ENCODE data around the gene CTBP2.
A peak's percentile ranks its signal among the peaks of the same experiment; 100 is the strongest.

Gene CTBP2

DNA sequence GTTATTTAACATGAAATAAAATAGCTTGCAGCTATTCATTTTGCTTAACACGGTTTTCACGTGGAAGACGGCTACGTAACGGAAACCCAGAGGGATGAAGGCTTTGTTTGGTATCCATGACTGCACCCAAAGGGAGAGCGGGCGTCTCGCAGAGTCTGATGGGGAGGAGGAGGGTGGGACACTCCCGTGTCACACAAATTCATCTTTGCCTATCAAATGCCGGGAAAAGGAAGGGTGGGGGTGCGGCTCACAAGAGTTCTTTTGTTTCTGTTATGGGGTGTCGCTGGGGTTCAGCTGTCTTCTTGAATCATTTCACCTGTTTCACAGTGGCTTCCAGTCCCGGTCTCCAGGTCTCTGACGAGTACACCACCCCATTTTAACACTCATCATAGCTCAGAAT, 110.0 kb downstream of the CTBP2 start:
- H3K27ac ChIP-seq (ENCODE audit: low read depth, low read length): no peak overlapping the region
- H2AFZ ChIP-seq (ENCODE audit: low read depth, low read length, severe bottlenecking): no peak overlapping the region
- no peaks in the 10 kb centered on the region for H3K27me3 ChIP-seq (ENCODE audit: low read length)
- H3F3A ChIP-seq (ENCODE audit: insufficient read depth): no peaks in the 10 kb centered on the region
- H3K79me2 ChIP-seq (ENCODE audit: insufficient read depth, low read length): no peaks in the 10 kb centered on the region
- H3K4me3 ChIP-seq (ENCODE audit: insufficient read depth, low read length, poor library complexity, severe bottlenecking): no peak overlapping the region
- no peaks in the 10 kb centered on the region for H3K9me2 ChIP-seq (replicated peaks; ENCODE audit: insufficient read depth, low read length)
- H3K9me3 ChIP-seq (ENCODE audit: insufficient read depth, low read length): no peaks in the 10 kb centered on the region
- TF ChIP-seq EZH2phosphoT487 (conservative IDR thresholded peaks at IDR 0.05; ENCODE audit: low read length): no peak
- TF ChIP-seq, protein P1, sequence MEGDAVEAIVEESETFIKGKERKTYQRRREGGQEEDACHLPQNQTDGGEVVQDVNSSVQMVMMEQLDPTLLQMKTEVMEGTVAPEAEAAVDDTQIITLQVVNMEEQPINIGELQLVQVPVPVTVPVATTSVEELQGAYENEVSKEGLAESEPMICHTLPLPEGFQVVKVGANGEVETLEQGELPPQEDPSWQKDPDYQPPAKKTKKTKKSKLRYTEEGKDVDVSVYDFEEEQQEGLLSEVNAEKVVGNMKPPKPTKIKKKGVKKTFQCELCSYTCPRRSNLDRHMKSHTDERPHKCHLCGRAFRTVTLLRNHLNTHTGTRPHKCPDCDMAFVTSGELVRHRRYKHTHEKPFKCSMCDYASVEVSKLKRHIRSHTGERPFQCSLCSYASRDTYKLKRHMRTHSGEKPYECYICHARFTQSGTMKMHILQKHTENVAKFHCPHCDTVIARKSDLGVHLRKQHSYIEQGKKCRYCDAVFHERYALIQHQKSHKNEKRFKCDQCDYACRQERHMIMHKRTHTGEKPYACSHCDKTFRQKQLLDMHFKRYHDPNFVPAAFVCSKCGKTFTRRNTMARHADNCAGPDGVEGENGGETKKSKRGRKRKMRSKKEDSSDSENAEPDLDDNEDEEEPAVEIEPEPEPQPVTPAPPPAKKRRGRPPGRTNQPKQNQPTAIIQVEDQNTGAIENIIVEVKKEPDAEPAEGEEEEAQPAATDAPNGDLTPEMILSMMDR (IDR thresholded peaks at IDR 0.05; ENCODE audit: insufficient read depth, low read length, poor library complexity, severe bottlenecking): no peak
- no peak overlapping the region for H3K4me2 ChIP-seq (ENCODE audit: low read depth, low read length, poor library complexity, severe bottlenecking)
- no peak overlapping the region for H3K9ac ChIP-seq (ENCODE audit: low read length)
- no peaks in the 10 kb centered on the region for H4K20me1 ChIP-seq (ENCODE audit: low read depth, low read length)
- H3K36me3 ChIP-seq (ENCODE audit: low read length): no peaks in the 10 kb centered on the region

- no peak overlapping the region for H3K9ac ChIP-seq (ENCODE audit: low read length)
- H3K27ac ChIP-seq (ENCODE audit: low read depth, low read length): no peak overlapping the region
- H3K79me2 ChIP-seq (ENCODE audit: insufficient read depth, low read length): no peaks in the 10 kb centered on the region
- no peaks in the 10 kb centered on the region for H3F3A ChIP-seq (ENCODE audit: insufficient read depth)
- H4K20me1 ChIP-seq (ENCODE audit: low read depth, low read length): no peaks in the 10 kb centered on the region
- H3K36me3 ChIP-seq (ENCODE audit: low read length): no peaks in the 10 kb centered on the region
- H3K9me2 ChIP-seq (replicated peaks; ENCODE audit: insufficient read depth, low read length): no peaks in the 10 kb centered on the region
- no peak overlapping the region for H2AFZ ChIP-seq (ENCODE audit: low read depth, low read length, severe bottlenecking)
- no peak overlapping the region for H3K4me2 ChIP-seq (ENCODE audit: low read depth, low read length, poor library complexity, severe bottlenecking)
- H3K27me3 ChIP-seq (ENCODE audit: low read length): no peaks in the 10 kb centered on the region
- no peak overlapping the region for H3K4me3 ChIP-seq (ENCODE audit: insufficient read depth, low read length, poor library complexity, severe bottlenecking)
- TF ChIP-seq, protein P1 (IDR thresholded peaks at IDR 0.05; ENCODE audit: insufficient read depth, low read length, poor library complexity, severe bottlenecking): no peak
- TF ChIP-seq EZH2phosphoT487 (conservative IDR thresholded peaks at IDR 0.05; ENCODE audit: low read length): no peak
- no peaks in the 10 kb centered on the region for H3K9me3 ChIP-seq (ENCODE audit: insufficient read depth, low read length)
Measured at GRCh38 chr10:125049216-125049881, 111.0 kb downstream of the CTBP2 start.

DNA sequence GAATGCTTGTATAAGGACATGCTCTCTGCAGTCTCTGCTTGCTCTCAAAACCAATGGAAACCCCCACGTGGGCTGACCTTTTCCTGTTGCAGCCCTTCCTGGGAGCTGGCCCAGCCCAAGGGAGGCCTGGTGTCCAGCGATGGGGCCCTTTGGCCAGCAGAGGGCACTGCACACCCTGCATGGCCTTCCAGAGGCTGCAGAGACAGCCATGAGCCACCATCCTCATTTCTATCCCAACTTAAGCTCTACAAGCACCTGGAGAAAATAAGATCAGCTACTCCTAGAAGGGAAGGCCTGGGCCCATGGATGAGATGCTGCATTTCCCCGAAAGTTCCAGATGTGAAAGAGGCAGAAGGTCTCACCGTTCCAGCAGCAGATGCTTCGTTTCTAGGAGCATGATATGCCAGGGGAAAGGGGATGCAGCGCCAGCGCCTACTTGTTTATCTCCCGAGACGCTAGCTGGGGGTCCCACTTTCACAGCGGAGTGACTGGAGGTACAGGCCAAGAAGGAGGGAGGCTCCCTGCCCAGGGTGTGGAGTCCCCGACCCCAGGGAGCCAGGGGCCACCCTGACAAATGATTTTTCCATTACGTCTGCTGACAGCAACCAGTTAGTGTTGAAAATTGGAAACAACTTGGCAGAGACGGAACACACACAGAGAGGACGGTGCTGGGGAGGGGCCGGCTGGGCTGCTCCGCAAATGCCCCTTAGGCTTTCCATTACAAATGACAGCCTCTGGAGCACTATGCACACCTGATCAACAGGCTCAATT, 112.1 kb downstream of the CTBP2 start:
- Histone ChIP-seq H3K4me3 (ENCODE audit: insufficient read depth, low read length, poor library complexity, severe bottlenecking) (no peak overlapping the region), H3K9me3 (ENCODE audit: insufficient read depth, low read length) (no peaks in the 10 kb centered on the region), H3K4me2 (ENCODE audit: low read depth, low read length, poor library complexity, severe bottlenecking) (no peak overlapping the region), H3K9ac (ENCODE audit: low read length) (no peak overlapping the region), H3K27me3 (ENCODE audit: low read length) (no peaks in the 10 kb centered on the region), H3K9me2 (replicated peaks; ENCODE audit: insufficient read depth, low read length) (no peaks in the 10 kb centered on the region), H3K79me2 (ENCODE audit: insufficient read depth, low read length) (no peaks in the 10 kb centered on the region), H4K20me1 (ENCODE audit: low read depth, low read length) (no peaks in the 10 kb centered on the region), H3K27ac (ENCODE audit: low read depth, low read length) (no peak overlapping the region), H2AFZ (ENCODE audit: low read depth, low read length, severe bottlenecking) (no peak overlapping the region), H3F3A (ENCODE audit: insufficient read depth) (no peaks in the 10 kb centered on the region), H3K36me3 (ENCODE audit: low read length) (no peaks in the 10 kb centered on the region)
- TF ChIP-seq, protein P1 (IDR thresholded peaks at IDR 0.05; ENCODE audit: insufficient read depth, low read length, poor library complexity, severe bottlenecking): peak; percentile 87
- TF ChIP-seq EZH2phosphoT487 (conservative IDR thresholded peaks at IDR 0.05; ENCODE audit: low read length): no peak
